Mesothelial cell of epicardium (in vitro differentiated cells): ENCODE results near the gene KDM4B. TPM values are rescaled to one million over a fixed set of nuclear protein-coding genes. Genes with fewer than 3 reads are reported as not detected.
A peak's percentile ranks its signal among the peaks of the same experiment; 100 is the strongest.

Source experiments
- DNase-seq, 2 experiments: peaks; one replicate each; pipeline ENCODE4 v3.0.0; 2021; ENCODE audit warnings: low spot score in 2 of 2; ENCODE audit not compliant: unreplicated experiment in 2 of 2
- H3K27ac Mint-ChIP-seq: 2 replicates; pipeline ENCODE4 v1.8.0; 2021; ENCODE audit warnings: mixed read lengths
- H3K27me3 Mint-ChIP-seq: 2 replicates; pipeline ENCODE4 v1.8.0; 2021; ENCODE audit warnings: low read depth, mixed read lengths
- H3K36me3 Mint-ChIP-seq: 2 replicates; pipeline ENCODE4 v1.8.0; 2021; ENCODE audit warnings: mixed read lengths
- H3K4me1 Mint-ChIP-seq: 2 replicates; pipeline ENCODE4 v1.8.0; 2021; ENCODE audit warnings: mixed read lengths
- H3K4me3 Mint-ChIP-seq: 2 replicates; pipeline ENCODE4 v1.8.0; 2021; ENCODE audit warnings: mild to moderate bottlenecking, moderate library complexity, mixed read lengths
- H3K9me3 Mint-ChIP-seq: 2 replicates; pipeline ENCODE4 v1.8.0; 2021; ENCODE audit warnings: mixed read lengths
- CTCF ChIP-seq: fragments of 200-600 bp; sonication (generic); IDR thresholded peaks from one replicate; pipeline ENCODE4 v1.5.0; 2021; ENCODE audit warnings: antibody characterized with exemption; ENCODE audit not compliant: unreplicated experiment
- total RNA-seq: library from RNA; stranded (reverse); gene quantifications from 3 replicates; pipeline ENCODE4 v1.2.1, GENCODE V29; 2021

KDM4B gene
- total RNA-seq, 1 donor from 2014 or later = 80.5 TPM

GRCh38 chr19:5145521-5146511 lies 176.9 kb downstream of the KDM4B start:
- TF ChIP-seq CTCF = no peak

GRCh38 chr19:5147074-5147977 lies 178.4 kb downstream of the KDM4B start:
- H3K27me3 Mint-ChIP-seq = no peaks in the 10 kb centered on the region
- H3K36me3 Mint-ChIP-seq = peaks cover 19% of the 10 kb centered on the region
- no peak for DNase-seq
- no peak overlapping the region for H3K4me3 Mint-ChIP-seq
- peak overlapping the region; percentile 45 for H3K27ac Mint-ChIP-seq
- no peak for TF ChIP-seq CTCF
- no peaks in the 10 kb centered on the region for H3K4me1 Mint-ChIP-seq
- no peaks in the 10 kb centered on the region for H3K9me3 Mint-ChIP-seq

More at GRCh38 chr19:5145521-5146511, 176.9 kb downstream of the KDM4B start:
- H3K27ac Mint-ChIP-seq = no peak overlapping the region
- peaks cover 19% of the 10 kb centered on the region for H3K36me3 Mint-ChIP-seq
- H3K9me3 Mint-ChIP-seq = no peaks in the 10 kb centered on the region
- no peak overlapping the region for H3K4me3 Mint-ChIP-seq
- no peaks in the 10 kb centered on the region for H3K27me3 Mint-ChIP-seq
- H3K4me1 Mint-ChIP-seq = no peaks in the 10 kb centered on the region
- DNase-seq = no peak

- Mint-ChIP-seq H3K4me1 (no peaks in the 10 kb centered on the region), H3K9me3 (no peaks in the 10 kb centered on the region), H3K4me3 (no peak overlapping the region), H3K36me3 (peaks cover 16% of the 10 kb centered on the region), H3K27ac (no peak overlapping the region), H3K27me3 (no peaks in the 10 kb centered on the region)
- TF ChIP-seq CTCF = no peak
- DNase-seq = no peak
Observed at GRCh38 chr19:5147978-5148793, 179.3 kb downstream of the KDM4B start.

GRCh38 chr19:5148794-5149190 lies 179.9 kb downstream of the KDM4B start:
- Mint-ChIP-seq H3K4me1 (no peaks in the 10 kb centered on the region), H3K9me3 (no peaks in the 10 kb centered on the region), H3K4me3 (no peak overlapping the region), H3K36me3 (peaks cover 14% of the 10 kb centered on the region), H3K27me3 (no peaks in the 10 kb centered on the region), H3K27ac (no peak overlapping the region)
- no peak for TF ChIP-seq CTCF
- no peak for DNase-seq

GRCh38 chr19:5149508-5149907 lies 180.6 kb downstream of the KDM4B start:
- no peak for TF ChIP-seq CTCF
- Mint-ChIP-seq H3K36me3 (peaks cover 14% of the 10 kb centered on the region), H3K9me3 (no peaks in the 10 kb centered on the region), H3K4me3 (no peak overlapping the region), H3K4me1 (no peaks in the 10 kb centered on the region), H3K27me3 (no peaks in the 10 kb centered on the region), H3K27ac (no peak overlapping the region)
- no peak for DNase-seq
